HG03103 (cell line): ENCODE measurements around the gene SERAC1.

Source experiments
- ATAC-seq: cut with Tn5 transposase; IDR thresholded peaks from one replicate; pipeline ENCODE4 v1.9.1; 2021; ENCODE audit warnings: low read depth; ENCODE audit not compliant: unreplicated experiment

The SERAC1 gene

DNA sequence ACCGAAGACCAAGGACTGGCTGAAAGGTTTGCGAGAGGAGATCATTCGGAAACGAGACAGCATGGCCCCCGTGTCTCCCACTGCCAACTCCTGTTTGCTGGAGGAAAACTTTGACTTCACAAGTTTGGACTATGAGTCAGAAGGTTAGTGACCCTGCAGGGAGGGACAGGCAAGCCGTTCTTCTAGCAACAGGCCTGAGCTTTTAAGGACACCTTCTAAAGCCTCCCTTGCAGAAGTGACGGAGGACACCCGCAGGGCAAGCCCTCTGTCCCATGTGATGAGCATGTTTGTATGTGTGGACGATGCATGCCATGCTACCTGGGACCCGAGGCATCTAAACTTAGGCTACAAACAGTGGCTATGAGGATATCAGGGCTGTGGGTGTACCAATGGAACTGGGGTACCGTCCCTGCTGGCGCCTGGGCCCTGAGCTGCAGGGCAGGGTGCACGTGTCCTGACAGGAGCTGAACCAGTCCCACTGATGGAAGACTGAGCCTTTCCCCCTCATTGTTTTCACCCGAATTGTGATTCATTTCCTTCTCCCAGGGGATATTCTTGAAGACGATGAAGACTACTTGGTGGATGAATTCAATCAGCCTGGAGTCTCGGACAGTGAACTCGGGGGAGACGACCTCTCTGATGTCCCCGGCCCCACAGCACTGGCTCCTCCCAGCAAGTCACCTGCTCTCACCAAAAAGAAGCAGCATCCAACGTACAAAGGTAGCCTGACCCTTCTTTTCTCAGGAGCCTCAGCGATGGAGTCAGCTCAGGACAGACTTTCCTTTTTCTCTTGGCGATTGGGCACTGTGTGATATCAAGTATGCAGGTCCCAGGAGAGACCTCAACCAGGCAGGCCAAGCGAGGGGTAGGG, 84.4 kb downstream of the SERAC1 start:
- ATAC-seq, result no peak

DNA sequence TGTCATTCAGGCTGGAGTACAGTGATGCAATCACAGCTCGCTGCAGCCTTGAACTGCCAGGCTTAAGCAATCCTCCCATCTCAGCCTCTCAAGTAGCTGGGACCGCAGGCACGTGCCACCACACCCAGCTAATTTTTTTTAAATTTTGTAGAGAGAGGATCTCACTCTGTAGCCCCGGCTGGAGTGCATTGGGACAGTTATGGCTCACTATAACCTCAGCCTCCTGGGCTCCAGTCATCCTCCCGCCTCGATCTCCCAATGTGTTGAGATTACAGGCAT, 86.5 kb downstream of the SERAC1 start:
- no peak for ATAC-seq

DNA sequence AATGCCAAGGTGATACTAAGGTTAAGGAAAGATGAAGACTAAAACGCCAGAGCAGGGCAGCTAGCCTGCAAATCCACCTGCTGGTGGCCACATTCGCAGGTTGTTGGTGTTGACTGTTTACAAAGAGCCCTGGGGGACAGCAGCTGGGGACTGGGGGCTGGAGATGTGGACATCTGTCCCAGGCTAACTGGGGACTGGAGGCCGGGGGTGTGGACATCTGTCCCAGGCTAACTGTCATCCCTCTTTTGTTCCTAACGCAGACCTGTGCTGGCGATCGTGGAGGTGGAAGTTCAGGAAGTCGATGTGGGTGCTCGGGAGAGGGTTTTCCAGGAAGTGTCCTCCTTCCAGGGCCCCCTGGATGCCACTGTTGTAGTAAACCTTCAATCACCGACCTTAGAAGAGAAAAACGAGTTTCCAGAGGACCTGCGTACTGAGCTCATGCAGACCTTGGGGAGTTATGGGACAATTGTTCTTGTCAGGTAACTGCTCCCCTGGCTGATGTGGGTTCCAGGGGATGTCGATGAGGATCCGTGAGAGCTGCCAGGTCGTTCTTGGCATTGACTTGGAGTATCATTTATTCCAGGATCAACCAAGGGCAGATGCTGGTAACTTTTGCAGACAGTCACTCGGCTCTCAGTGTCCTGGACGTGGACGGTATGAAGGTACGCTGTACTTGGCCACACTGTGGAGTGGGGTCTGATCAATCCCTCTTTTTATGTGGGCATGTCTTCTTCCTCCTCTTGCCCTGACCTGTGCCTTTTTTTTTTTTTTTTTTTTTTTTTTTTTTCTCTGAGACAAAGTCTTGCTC, 87.0 kb downstream of the SERAC1 start:
- ATAC-seq, result no peak

DNA sequence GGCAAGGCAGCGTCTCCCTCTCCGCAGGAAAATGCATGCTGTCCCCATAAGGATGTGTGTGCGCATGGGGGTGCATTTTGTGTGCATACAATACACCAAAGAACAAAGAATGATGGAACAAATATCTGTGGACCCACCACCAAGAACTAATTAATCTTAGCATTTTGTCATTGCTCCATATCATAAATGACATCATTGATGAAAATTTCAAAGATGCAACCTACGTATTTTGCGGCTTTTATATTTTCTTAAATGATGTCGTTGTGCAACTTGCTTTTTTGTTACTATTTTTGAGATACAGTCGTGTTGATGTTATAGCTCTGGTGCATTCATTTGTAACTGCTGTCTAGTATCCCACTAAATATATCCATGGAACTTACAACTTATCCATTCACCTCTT, 89.7 kb downstream of the SERAC1 start:
- ATAC-seq, result no peak

DNA sequence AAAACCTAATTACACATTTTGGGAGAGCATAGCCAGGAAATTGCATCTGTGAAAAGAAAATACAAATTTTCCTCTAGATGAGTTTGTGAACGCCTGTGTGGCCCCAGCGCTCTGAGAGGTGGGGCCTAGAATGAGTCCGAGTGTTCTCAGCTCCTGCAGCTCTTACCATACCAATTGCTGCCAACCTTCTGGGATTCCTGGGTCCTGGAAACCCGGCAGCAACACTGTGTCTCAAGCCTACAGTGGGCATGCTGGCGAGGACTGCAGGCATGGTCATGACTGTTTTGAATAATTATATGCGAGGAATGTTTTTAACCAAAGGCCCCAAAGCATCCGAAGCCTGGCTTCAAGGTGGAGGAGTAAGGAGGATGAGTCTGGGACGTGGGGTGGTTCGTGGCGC, 90.4 kb downstream of the SERAC1 start:
- ATAC-seq, result no peak

DNA sequence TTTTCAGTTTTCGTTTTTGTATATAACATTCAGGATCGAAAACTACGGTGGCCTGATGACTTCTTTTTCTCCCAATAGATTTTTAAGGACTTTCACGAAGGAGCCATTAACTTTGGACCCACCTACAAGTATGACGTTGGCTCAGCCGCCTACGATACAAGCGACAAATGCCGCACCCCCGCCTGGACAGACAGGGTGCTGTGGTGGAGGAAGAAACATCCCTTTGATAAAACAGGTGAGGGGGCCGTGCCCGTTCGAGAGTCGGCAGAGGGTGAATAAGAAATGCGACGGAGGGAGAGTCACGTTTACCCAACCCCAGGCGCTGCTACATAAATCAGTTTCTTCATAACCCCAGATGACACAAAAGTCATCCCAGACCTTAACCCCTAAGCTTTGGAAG, 91.5 kb downstream of the SERAC1 start:
- ATAC-seq, result no peak

DNA sequence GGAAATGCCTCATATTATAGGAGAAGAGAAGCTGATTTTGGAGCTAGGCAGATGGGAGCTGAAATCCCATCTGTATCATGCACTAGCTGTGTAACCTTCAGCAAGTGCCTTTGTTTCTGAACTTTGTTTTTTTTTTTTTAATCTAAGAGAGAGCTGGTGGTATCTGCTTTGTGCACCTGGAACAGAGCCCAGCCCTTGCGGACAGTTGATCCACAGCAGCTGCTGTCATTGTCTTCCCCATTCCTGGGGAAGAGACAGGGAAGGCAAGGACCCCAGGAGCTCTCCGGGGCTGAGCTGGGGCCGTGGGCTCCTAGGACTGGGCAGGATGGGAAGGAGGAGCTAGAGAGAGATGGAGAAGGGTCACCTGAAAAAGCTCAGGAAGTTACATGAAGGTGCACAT, 94.3 kb downstream of the SERAC1 start:
- ATAC-seq, result no peak

DNA sequence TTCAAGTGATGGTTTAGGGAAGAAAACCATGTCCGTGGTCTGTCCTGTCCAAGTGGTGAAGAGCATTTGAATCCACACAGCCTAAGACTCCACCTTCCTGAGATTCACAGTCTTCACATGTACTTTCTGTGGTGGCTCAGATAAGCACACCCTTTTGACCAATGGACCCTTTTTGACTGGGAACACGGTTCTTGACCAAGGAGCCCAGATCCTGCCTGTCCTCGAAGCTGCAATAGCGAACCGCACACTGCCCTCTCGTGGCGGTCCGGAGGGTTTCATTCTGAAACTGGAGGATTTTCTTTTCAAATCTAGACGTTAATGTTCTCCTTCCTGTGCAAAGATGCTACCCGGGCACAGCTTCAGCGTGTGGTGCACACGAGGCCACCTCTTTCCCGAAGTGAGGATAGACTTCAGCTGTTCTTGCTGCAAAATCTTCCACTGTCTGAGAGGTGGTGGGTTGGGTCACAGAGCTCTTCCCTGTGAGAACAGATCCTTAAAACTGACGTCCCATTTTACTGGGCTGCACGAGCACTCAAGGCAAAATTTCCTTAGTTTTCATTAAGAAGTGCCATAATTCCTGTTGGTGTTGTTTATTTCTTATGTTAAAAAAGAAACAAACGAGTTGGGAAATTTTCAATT, 95.9 kb downstream of the SERAC1 start:
- no peak for ATAC-seq

DNA sequence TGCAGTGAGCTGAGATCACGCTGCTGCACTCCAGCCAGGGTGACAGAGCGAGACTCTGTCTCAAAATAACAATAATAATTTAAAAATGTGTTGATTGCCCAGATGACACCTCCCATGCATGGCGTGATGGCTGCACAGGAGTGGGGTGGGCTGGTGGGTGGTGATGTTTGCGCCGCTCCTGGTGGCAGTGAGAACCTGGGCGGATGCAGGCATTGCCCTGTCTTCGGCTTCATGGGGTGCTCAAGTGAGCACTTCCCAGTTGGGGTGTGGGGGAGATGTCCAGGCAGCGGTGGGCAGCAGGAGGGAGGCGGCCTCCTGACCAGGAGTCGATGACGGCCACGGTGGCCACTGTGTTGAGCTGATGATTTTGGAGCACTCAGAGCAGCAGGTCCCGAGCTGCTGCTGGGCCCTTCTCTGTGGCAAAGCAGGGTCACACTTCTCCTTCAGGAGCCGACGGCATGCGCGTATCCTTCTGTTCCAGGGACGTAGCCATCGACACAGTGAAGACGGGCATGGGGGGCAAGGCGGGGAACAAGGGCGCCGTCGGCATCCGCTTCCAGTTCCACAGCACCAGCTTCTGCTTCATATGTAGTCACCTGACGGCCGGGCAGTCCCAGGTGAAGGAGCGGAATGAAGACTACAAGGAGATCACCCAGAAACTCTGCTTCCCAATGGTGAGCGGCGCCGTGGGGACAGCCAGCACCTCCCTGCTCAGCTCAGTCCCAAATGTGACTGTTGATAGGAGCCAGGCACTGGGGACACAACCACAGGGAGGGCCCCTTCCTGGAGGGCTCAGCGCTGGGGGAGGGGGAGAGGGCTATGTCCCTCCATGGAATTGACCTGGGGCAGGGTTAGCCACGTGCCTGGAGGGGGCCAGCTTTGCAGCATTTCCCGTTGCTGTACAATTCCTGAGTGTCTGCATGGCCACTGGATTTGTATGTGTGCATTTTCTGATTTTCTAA, 96.7 kb downstream of the SERAC1 start:
- no peak for ATAC-seq

DNA sequence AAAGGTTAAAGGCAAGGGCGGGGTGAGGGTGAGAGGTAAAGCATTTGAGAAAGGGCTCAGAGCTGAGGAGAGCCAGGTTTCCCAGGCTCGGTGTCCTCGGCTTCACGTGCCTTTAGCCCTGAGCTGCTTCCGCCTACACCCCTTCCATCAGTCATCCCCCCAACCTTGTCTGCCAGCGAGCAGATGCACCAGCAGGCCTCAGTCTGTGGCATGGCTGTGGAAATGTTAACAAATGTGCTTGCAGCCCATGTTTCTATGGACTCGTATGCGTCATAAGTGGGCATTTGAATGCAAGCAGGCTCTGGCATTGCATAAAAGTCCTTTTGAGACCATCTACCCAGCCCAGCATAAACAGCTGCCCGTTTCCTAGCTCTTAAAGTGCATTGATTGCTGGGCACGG, 97.5 kb downstream of the SERAC1 start:
- no peak for ATAC-seq

DNA sequence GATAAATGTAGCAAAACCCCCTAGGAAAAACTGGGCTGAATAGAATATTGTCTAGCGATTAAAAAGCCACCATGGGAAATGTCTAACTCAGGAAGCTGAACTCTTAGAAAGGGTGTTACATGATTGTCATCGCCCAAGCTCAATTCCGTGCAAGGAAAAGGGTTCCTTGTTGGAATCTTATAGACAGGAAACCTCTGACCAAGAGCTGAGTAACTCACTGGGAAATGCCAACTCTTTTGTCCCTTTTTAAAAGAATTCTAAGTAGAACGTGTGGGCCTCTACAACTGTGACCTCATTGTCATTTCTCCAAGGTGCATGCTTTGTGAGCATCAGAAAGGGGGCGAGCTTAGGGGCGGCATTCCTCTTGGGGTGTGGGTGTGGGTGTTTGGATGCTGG, 98.3 kb downstream of the SERAC1 start:
- ATAC-seq, result no peak

DNA sequence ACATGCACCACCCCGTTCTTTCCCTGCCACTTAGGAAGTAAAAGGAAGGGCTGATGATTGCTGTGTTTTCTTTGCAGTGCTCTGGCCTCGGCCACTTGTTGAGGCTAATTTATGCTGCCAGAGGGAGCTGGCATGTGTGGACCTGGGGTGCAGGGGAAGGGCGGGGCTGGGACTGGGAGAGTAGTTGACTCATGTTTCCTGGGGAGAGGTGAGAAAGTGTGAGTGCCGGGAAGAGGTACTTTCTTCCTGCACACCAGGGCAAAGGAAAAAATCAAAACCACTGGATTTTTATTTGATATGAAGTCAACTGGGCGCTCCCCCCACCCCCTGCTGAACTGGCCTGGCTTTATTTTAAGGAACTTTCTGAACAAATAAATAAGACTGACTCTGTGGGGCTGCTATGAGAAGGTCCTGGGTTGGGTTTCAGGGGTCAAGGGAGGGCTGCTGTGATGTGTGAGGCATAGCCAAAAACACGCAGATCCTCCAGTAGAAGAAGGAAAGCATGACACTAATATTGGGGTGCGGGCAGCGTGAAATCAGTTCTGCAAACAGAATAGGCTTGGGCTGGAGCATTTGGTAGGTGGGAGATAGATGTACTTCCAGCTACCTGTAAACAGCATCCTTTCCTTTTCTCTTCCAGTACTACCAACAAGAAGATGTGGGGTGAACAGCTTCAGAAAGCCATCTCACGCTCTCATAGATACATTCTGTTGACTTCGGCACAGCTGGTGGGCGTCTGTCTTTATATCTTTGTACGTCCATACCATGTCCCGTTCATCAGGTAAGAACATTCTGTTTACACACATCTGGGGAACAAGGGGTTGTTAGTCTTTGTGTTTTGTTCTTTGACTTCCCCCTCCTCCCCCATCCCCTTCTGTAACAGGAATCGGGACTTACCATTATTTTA, 98.9 kb downstream of the SERAC1 start:
- ATAC-seq, result no peak

DNA sequence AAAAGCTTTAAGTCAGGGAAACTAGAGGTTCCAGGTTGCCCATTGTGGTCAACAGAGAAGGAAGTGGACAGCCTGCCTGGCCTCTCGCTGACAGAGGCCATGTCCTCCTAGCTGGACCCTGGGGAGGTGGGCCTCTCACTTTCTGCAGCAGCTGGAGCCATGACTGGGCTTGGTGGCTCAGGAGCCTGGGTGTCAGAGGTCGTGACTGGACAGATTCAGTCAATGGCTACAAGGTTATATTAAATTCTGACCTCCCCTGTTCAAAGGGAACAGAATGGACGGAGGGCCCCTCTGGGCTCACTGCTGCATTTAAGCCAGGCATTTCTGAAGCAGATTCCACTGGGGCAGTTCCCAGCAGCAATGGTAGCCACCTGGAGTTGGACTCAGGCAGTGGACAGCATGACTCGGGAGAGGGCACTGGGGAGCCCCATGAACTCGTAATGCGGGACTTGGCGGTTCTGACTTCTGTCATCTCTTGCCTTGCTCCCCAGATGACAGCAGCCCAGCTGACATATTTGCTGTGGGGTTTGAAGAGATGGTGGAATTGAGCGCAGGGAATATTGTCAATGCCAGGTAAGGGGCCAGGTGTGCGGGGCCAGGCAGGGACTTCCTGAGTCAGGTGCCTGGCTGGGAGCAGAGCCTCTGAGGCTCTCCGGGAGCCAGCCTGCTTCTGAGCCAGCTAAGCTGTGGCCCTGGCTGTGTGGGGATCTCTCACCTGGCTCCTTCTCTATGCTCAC, 99.7 kb downstream of the SERAC1 start:
- no peak for ATAC-seq

DNA sequence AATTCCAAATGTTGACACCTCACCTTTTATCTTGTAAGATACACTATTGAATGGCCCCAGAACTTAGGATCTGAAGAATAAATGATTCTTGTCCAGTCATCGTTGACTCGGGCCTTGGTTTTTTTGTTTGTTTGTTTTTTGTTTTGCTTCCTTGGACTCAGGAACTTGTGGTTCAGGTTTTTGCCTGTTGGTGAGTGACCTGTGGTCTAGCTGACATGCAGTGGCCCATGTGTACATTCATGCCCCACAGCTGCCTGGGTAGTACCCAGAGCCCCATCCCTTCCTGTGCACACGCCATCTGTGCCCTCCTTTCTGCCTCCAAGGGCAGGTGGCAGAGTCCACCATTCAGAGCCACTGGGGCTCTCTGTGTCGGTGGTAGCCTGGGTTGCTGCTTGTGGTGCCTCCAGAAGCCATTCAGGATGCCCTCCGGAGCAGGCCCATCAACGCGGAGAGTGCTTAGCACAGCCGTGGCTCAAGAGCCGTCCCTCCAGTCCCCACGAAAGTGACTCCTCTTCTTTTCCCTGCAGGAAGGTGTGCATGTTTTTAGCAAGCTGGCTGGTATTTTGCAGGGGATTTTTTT, 100.5 kb downstream of the SERAC1 start:
- no peak for ATAC-seq

DNA sequence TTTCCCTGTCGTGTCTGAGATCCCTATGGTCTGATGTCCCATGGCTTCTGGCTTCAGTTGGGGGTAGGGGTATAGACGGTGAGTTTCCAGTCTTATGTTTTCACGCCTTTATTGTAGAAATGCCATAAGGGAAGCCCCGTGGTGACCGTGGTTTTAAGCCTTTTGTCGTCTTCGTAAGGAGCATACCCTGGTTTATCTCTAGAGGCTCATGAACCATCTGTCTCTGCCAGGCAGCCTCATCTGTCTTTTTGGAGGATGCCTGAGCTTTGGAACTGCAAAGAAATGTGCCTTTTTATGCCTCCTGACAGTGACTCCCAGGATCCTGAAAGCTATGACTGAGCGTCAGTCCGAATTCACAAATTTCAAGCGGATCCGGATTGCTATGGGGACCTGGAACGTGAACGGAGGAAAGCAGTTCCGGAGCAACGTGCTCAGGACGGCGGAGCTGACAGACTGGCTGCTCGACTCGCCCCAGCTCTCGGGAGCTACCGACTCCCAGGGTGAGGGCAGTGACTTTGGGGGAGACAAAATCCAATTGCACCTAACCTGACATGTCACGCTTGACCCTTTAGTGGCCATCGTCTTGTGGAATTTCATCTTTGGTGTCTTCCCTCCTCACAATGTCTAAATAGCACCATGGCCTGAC, 101.8 kb downstream of the SERAC1 start:
- ATAC-seq, result no peak

DNA sequence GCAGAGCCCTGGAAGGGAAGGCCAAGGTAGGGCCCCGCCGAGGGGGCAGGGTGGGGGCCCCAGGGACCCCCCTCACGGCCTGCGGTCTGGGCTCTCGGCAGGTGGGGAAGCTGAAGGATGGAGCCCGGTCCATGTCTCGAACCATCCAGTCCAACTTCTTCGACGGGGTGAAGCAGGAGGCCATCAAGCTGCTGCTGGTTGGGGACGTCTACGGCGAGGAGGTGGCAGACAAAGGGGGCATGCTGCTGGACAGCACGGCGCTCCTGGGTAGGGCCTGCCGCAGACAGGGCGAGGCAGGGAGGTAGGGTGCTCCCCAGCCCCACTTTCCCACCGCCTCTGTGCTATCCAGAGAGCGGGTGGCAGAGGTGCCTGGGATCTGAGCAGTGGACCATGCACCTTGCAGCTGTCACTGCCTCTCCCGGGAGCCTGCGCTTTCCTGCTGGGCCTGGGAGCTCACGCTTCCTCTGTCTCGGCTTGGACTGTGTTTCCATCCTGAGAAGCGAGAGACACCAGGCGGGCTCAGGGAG, 103.3 kb downstream of the SERAC1 start:
- no peak for ATAC-seq

DNA sequence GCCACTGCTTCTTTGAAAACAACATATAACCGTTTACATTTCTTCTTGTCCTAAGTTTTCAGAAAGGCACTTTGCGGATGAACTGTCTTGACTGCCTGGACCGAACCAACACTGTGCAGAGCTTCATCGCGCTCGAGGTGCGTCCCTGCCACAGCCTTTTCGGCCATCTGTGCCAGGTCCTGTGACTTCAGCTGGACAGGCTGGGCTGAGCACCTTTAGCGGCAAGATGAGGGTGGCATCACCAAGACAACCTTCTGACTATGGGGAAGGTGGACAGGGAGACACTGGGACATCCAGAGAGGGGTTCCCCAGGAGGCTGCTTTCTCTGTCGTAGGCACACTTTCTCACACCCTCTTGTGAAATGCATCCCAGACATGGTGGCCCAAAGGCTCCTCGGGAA, 104.3 kb downstream of the SERAC1 start:
- ATAC-seq, result no peak
